H1 (cell line): ENCODE measurements around the gene NEDD4L. TPM values are rescaled to one million over a fixed set of nuclear protein-coding genes. Genes with fewer than 3 reads are reported as not detected.

Experiments used
- CEBPB ChIP-seq: IDR thresholded peaks from 2 replicates; pipeline ENCODE4 v1.6.1; 2012; ENCODE audit warnings: low read depth, low read length
- EGR1 ChIP-seq: IDR thresholded peaks from 2 replicates; pipeline ENCODE4 v1.6.1; 2011; ENCODE audit warnings: low read depth, low read length, borderline replicate concordance
- TCF12 ChIP-seq: IDR thresholded peaks from 2 replicates; pipeline ENCODE4 v1.6.1; 2011; ENCODE audit warnings: low read depth, mild to moderate bottlenecking, low read length
- polyA plus RNA-seq, 7 experiments: library from polyadenylated mRNA; depleted of rRNA in 3 of 7; stranded (reverse) in 5 of 7; unstranded in 2 of 7; fragments of >200 nt in 5 of 7; fragments of 200-250 nt in 2 of 7; gene quantifications; 1 replicate in 5 of 7; 2 replicates in 1 of 7; 4 replicates in 1 of 7; pipeline versions ENCODE4 v1.2.1 to v1.2.3, GENCODE V29; 2011 to 2013; ENCODE audit warnings: missing spikeins in 2 of 7, mixed read lengths in 2 of 7
- total RNA-seq: library from RNA; stranded (reverse); fragmentation: NEBNext Ultra II Directional; extraction: Animal tissue kit (Norgen Biotek cat#: 25700); gene quantifications from 2 replicates; pipeline ENCODE4 v1.2.1, GENCODE V29; 2021
- TF ChIP-seq, protein P1 (sequence below): fragments of 300-600 bp; sonication (generic); IDR thresholded peaks from 2 replicates; pipeline ENCODE4 v1.7.1; 2012; ENCODE audit warnings: low read length, moderate library complexity, mild to moderate bottlenecking, inconsistent platforms; ENCODE audit not compliant: insufficient replicate concordance

The NEDD4L gene
- total and polyA plus RNA-seq, 2 of the 8 experiments (the other 6 are each of a cell fraction or from before 2014, with no cell fraction given) = 37.3 to 69.8 TPM

DNA sequence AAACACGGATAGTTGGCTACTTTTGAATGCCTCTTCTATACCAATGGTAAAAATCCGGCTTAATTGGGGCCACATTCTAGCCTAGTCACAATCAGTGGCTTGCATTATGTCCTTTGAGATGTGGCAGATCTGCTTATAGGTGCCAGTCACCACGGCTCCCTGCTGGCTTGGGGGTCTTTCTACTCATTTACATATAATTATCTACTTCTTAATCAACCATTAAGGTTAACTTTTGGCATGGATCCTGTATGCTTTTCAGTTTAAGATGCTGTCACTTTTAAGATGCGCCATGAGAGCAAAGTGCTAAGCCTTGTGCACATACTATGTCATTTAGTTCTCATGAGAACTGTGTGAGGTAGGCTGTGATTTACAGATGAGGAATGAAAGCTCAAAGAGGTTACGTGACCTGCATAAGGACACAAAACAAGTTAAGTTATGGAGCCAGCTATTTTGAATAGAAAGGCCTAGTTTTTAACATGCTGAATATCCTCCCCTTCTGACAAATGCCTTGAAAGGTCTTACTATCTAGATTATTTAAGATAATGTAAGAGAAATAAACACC, 4.1 kb downstream of the NEDD4L start (continued):
- TF ChIP-seq, protein P1, sequence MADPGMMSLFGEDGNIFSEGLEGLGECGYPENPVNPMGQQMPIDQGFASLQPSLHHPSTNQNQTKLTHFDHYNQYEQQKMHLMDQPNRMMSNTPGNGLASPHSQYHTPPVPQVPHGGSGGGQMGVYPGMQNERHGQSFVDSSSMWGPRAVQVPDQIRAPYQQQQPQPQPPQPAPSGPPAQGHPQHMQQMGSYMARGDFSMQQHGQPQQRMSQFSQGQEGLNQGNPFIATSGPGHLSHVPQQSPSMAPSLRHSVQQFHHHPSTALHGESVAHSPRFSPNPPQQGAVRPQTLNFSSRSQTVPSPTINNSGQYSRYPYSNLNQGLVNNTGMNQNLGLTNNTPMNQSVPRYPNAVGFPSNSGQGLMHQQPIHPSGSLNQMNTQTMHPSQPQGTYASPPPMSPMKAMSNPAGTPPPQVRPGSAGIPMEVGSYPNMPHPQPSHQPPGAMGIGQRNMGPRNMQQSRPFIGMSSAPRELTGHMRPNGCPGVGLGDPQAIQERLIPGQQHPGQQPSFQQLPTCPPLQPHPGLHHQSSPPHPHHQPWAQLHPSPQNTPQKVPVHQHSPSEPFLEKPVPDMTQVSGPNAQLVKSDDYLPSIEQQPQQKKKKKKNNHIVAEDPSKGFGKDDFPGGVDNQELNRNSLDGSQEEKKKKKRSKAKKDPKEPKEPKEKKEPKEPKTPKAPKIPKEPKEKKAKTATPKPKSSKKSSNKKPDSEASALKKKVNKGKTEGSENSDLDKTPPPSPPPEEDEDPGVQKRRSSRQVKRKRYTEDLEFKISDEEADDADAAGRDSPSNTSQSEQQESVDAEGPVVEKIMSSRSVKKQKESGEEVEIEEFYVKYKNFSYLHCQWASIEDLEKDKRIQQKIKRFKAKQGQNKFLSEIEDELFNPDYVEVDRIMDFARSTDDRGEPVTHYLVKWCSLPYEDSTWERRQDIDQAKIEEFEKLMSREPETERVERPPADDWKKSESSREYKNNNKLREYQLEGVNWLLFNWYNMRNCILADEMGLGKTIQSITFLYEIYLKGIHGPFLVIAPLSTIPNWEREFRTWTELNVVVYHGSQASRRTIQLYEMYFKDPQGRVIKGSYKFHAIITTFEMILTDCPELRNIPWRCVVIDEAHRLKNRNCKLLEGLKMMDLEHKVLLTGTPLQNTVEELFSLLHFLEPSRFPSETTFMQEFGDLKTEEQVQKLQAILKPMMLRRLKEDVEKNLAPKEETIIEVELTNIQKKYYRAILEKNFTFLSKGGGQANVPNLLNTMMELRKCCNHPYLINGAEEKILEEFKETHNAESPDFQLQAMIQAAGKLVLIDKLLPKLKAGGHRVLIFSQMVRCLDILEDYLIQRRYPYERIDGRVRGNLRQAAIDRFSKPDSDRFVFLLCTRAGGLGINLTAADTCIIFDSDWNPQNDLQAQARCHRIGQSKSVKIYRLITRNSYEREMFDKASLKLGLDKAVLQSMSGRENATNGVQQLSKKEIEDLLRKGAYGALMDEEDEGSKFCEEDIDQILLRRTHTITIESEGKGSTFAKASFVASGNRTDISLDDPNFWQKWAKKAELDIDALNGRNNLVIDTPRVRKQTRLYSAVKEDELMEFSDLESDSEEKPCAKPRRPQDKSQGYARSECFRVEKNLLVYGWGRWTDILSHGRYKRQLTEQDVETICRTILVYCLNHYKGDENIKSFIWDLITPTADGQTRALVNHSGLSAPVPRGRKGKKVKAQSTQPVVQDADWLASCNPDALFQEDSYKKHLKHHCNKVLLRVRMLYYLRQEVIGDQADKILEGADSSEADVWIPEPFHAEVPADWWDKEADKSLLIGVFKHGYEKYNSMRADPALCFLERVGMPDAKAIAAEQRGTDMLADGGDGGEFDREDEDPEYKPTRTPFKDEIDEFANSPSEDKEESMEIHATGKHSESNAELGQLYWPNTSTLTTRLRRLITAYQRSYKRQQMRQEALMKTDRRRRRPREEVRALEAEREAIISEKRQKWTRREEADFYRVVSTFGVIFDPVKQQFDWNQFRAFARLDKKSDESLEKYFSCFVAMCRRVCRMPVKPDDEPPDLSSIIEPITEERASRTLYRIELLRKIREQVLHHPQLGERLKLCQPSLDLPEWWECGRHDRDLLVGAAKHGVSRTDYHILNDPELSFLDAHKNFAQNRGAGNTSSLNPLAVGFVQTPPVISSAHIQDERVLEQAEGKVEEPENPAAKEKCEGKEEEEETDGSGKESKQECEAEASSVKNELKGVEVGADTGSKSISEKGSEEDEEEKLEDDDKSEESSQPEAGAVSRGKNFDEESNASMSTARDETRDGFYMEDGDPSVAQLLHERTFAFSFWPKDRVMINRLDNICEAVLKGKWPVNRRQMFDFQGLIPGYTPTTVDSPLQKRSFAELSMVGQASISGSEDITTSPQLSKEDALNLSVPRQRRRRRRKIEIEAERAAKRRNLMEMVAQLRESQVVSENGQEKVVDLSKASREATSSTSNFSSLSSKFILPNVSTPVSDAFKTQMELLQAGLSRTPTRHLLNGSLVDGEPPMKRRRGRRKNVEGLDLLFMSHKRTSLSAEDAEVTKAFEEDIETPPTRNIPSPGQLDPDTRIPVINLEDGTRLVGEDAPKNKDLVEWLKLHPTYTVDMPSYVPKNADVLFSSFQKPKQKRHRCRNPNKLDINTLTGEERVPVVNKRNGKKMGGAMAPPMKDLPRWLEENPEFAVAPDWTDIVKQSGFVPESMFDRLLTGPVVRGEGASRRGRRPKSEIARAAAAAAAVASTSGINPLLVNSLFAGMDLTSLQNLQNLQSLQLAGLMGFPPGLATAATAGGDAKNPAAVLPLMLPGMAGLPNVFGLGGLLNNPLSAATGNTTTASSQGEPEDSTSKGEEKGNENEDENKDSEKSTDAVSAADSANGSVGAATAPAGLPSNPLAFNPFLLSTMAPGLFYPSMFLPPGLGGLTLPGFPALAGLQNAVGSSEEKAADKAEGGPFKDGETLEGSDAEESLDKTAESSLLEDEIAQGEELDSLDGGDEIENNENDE = no peak
- TF ChIP-seq TCF12 (no peak), EGR1 (no peak), CEBPB (no peak)
